Duodenal mucosa (tissue), 2 donors: ENCODE data around the gene PDIA5.

ENCODE experiments used
- H3K27ac ChIP-seq: one replicate; pipeline ENCODE4 v1.7.0; 2013; ENCODE audit warnings: low read depth, low read length
- H3K27me3 ChIP-seq, 2 donors: one replicate each; pipeline ENCODE4 v1.7.0; 2013; ENCODE audit warnings: low read length in 2 of 2, control low read depth in 1 of 2; ENCODE audit not compliant: insufficient read depth in 2 of 2, control insufficient read depth in 1 of 2
- H3K36me3 ChIP-seq, 2 donors: one replicate each; pipeline ENCODE4 v1.7.0; 2013; ENCODE audit warnings: low read length in 2 of 2, control low read depth in 1 of 2; ENCODE audit not compliant: insufficient read depth in 2 of 2, control insufficient read depth in 1 of 2
- H3K4me1 ChIP-seq, 2 donors: one replicate each; pipeline ENCODE4 v1.7.0; 2013; ENCODE audit warnings: low read length in 2 of 2, control low read depth in 1 of 2; ENCODE audit not compliant: insufficient read depth in 2 of 2, control insufficient read depth in 1 of 2
- H3K4me3 ChIP-seq, 2 donors: one replicate each; pipeline ENCODE4 v1.7.0; 2013; ENCODE audit warnings: low read length in 2 of 2, low read depth in 1 of 2
- H3K9ac ChIP-seq, 2 donors: one replicate each; pipeline ENCODE4 v1.7.0; 2013; ENCODE audit warnings: low read length in 2 of 2, low read depth in 1 of 2
- H3K9me3 ChIP-seq, 2 donors: one replicate each; pipeline ENCODE4 v1.7.0; 2013; ENCODE audit warnings: low read length in 2 of 2, control low read depth in 1 of 2; ENCODE audit not compliant: control insufficient read depth in 1 of 2

PDIA5 gene

GRCh38 chr3:123122525-123123315 is 55.9 kb downstream of the PDIA5 start:
- Histone ChIP-seq H3K9ac (no peak overlapping the region), H3K27ac (no peak overlapping the region), H3K9me3 (no peaks in the 10 kb centered on the region), H3K4me1 (no peaks in the 10 kb centered on the region), H3K27me3 (no peaks in the 10 kb centered on the region), H3K4me3 (no peak overlapping the region), H3K36me3 (peaks cover 13 to 71% of the 10 kb centered on the region in 2 donors)

- Histone ChIP-seq H3K9me3 (no peaks in the 10 kb centered on the region), H3K27me3 (no peaks in the 10 kb centered on the region), H3K9ac (no peak overlapping the region), H3K4me3 (no peak overlapping the region), H3K27ac (no peak overlapping the region), H3K4me1 (peaks cover 0 to 2% of the 10 kb centered on the region in 2 donors), H3K36me3 (peaks cover 13 to 63% of the 10 kb centered on the region in 2 donors)
These were observed 57.1 kb downstream of the PDIA5 start for GRCh38 chr3:123123716-123124616.

- Histone ChIP-seq H3K27ac (no peak overlapping the region), H3K27me3 (no peaks in the 10 kb centered on the region), H3K9ac (no peak overlapping the region), H3K9me3 (no peaks in the 10 kb centered on the region), H3K4me3 (no peak overlapping the region), H3K36me3 (peaks cover 13 to 61% of the 10 kb centered on the region in 2 donors), H3K4me1 (peaks cover 7 to 12% of the 10 kb centered on the region in 2 donors)
These were observed 58.1 kb downstream of the PDIA5 start for GRCh38 chr3:123124971-123125370.

- peaks cover 13 to 52% of the 10 kb centered on the region in 2 donors for H3K36me3 ChIP-seq
- H3K4me1 ChIP-seq, result peaks cover 12 to 20% of the 10 kb centered on the region in 2 donors
- H3K27ac ChIP-seq, result no peak overlapping the region
- H3K4me3 ChIP-seq, result no peak overlapping the region
- no peak overlapping the region for H3K9ac ChIP-seq
- no peaks in the 10 kb centered on the region for H3K9me3 ChIP-seq
- no peaks in the 10 kb centered on the region for H3K27me3 ChIP-seq
These were observed 59.2 kb downstream of the PDIA5 start for GRCh38 chr3:123126031-123126430.

- Histone ChIP-seq H3K27ac (no peak overlapping the region), H3K36me3 (peaks cover 13 to 47% of the 10 kb centered on the region in 2 donors)
These were observed 59.8 kb downstream of the PDIA5 start for GRCh38 chr3:123126653-123127052.

GRCh38 chr3:123129092-123129491 is 62.3 kb downstream of the PDIA5 start:
- H3K27me3 ChIP-seq, result no peaks in the 10 kb centered on the region
- H3K4me3 ChIP-seq, result no peak overlapping the region
- peaks cover 18 to 28% of the 10 kb centered on the region in 2 donors for H3K4me1 ChIP-seq
- H3K9me3 ChIP-seq, result no peaks in the 10 kb centered on the region
- no peak overlapping the region for H3K9ac ChIP-seq
- peaks cover 2 to 42% of the 10 kb centered on the region in 2 donors for H3K36me3 ChIP-seq
- H3K27ac ChIP-seq, result no peak overlapping the region

More at GRCh38 chr3:123126653-123127052, 59.8 kb downstream of the PDIA5 start:
- Histone ChIP-seq H3K27me3 (no peaks in the 10 kb centered on the region), H3K9ac (no peak overlapping the region), H3K4me1 (peaks cover 17 to 23% of the 10 kb centered on the region in 2 donors), H3K4me3 (no peak overlapping the region), H3K9me3 (no peaks in the 10 kb centered on the region)

GRCh38 chr3:123129532-123129931 is 62.7 kb downstream of the PDIA5 start:
- Histone ChIP-seq H3K36me3 (peaks cover 4 to 42% of the 10 kb centered on the region in 2 donors), H3K9ac (peak overlapping the region; percentile 65 to 80), H3K27me3 (no peaks in the 10 kb centered on the region), H3K4me3 (peak overlapping the region in 1 of 2 donors; percentile 37), H3K9me3 (no peaks in the 10 kb centered on the region), H3K27ac (peak overlapping the region; percentile 74), H3K4me1 (peaks cover 18 to 28% of the 10 kb centered on the region in 2 donors)

GRCh38 chr3:123130079-123130750 is 63.4 kb downstream of the PDIA5 start:
- H3K27me3 ChIP-seq, result no peaks in the 10 kb centered on the region
- H3K36me3 ChIP-seq, result peaks cover 4 to 42% of the 10 kb centered on the region in 2 donors
- H3K9me3 ChIP-seq, result no peaks in the 10 kb centered on the region
- peak overlapping the region; percentile 74 for H3K27ac ChIP-seq
- peak overlapping the region; percentile 65 to 80 for H3K9ac ChIP-seq
- H3K4me1 ChIP-seq, result peaks cover 18 to 28% of the 10 kb centered on the region in 2 donors
- peak overlapping the region; percentile 29 to 37 for H3K4me3 ChIP-seq

GRCh38 chr3:123134671-123135070 is 67.8 kb downstream of the PDIA5 start:
- Histone ChIP-seq H3K4me1 (peaks cover 13 to 19% of the 10 kb centered on the region in 2 donors), H3K9ac (no peak overlapping the region), H3K27me3 (no peaks in the 10 kb centered on the region), H3K4me3 (no peak overlapping the region), H3K27ac (no peak overlapping the region), H3K9me3 (no peaks in the 10 kb centered on the region), H3K36me3 (peaks cover 10 to 32% of the 10 kb centered on the region in 2 donors)
